H9 (cell line): ENCODE data around the gene CLEC18B. TPM values are rescaled to one million over a fixed set of nuclear protein-coding genes. Genes with fewer than 3 reads are reported as not detected.
"Not testable (repeated sequence)": the region's sequence is repeated elsewhere in the genome, so short reads cannot be mapped to it uniquely, and the experiment has no call there.

Experiments used
- DNase-seq: peaks from one replicate; pipeline ENCODE4 v3.0.0-alpha.2; 2017
- H2AFZ ChIP-seq: one replicate; pipeline ENCODE4 v1.6.1; 2013; ENCODE audit warnings: mild to moderate bottlenecking, low read length, control low read depth, moderate library complexity
- H2AK5ac ChIP-seq: 2 replicates; pipeline ENCODE4 v1.6.1; 2013; ENCODE audit warnings: low read length, control low read depth, mixed read lengths; ENCODE audit not compliant: insufficient read length
- H2BK120ac ChIP-seq: one replicate; pipeline ENCODE4 v1.6.1; 2013; ENCODE audit warnings: low read depth, mild to moderate bottlenecking, low read length, control low read depth, inconsistent platforms; ENCODE audit not compliant: poor library complexity, severe bottlenecking
- H2BK12ac ChIP-seq: 2 replicates; pipeline ENCODE4 v1.6.1; 2013; ENCODE audit warnings: low read length, control low read depth, mixed read lengths, low read depth; ENCODE audit not compliant: insufficient read length
- H2BK15ac ChIP-seq: 2 replicates; pipeline ENCODE4 v1.6.1; 2013; ENCODE audit warnings: low read depth, low read length, control low read depth
- H2BK20ac ChIP-seq: one replicate; pipeline ENCODE4 v1.6.1; 2013; ENCODE audit warnings: low read depth, mild to moderate bottlenecking, low read length, control low read depth, inconsistent platforms; ENCODE audit not compliant: poor library complexity, severe bottlenecking
- H2BK5ac ChIP-seq: 2 replicates; pipeline ENCODE4 v1.6.1; 2013; ENCODE audit warnings: low read length, control low read depth, mixed read lengths; ENCODE audit not compliant: insufficient read length
- H3K14ac ChIP-seq: 2 replicates; pipeline ENCODE4 v1.6.1; 2013; ENCODE audit warnings: low read length, control low read depth; ENCODE audit not compliant: insufficient read depth
- H3K18ac ChIP-seq: 2 replicates; pipeline ENCODE4 v1.6.1; 2013; ENCODE audit warnings: low read depth, mild to moderate bottlenecking, mixed read lengths, low read length, control low read depth; ENCODE audit not compliant: insufficient read length
- H3K23ac ChIP-seq: 2 replicates; pipeline ENCODE4 v1.6.1; 2013; ENCODE audit warnings: low read length, control low read depth, mixed read lengths, low read depth; ENCODE audit not compliant: insufficient read length
- H3K23me2 ChIP-seq: 2 replicates; pipeline ENCODE4 v1.6.1; 2013; ENCODE audit warnings: low read depth, mild to moderate bottlenecking, mixed read lengths, low read length, control low read depth; ENCODE audit not compliant: insufficient read length, poor library complexity, severe bottlenecking
- H3K27ac ChIP-seq: 2 replicates; pipeline ENCODE4 v1.5.1; 2013; ENCODE audit warnings: low read length, control low read depth, mixed read lengths, low read depth; ENCODE audit not compliant: insufficient read length
- H3K27me3 ChIP-seq: 2 replicates; pipeline ENCODE4 v1.6.1; 2013; ENCODE audit warnings: low read length, control low read depth, inconsistent platforms; ENCODE audit not compliant: insufficient read depth
- H3K4ac ChIP-seq: 2 replicates; pipeline ENCODE4 v1.6.1; 2013; ENCODE audit warnings: low read depth, mild to moderate bottlenecking, control low read depth, inconsistent platforms, low read length, moderate library complexity
- H3K4me1 ChIP-seq: 2 replicates; pipeline ENCODE4 v1.6.1; 2013; ENCODE audit warnings: low read length, control low read depth, inconsistent platforms; ENCODE audit not compliant: insufficient read depth
- H3K4me2 ChIP-seq: 2 replicates; pipeline ENCODE4 v1.6.1; 2013; ENCODE audit warnings: low read length, control low read depth, mixed read lengths; ENCODE audit not compliant: insufficient read length, insufficient read depth
- H3K56ac ChIP-seq: 2 replicates; pipeline ENCODE4 v1.6.1; 2013; ENCODE audit warnings: low read depth, mild to moderate bottlenecking, mixed read lengths, low read length, control low read depth; ENCODE audit not compliant: insufficient read length
- H3K79me1 ChIP-seq: 2 replicates; pipeline ENCODE4 v1.6.1; 2013; ENCODE audit warnings: low read depth, mild to moderate bottlenecking, moderate library complexity, low read length, control low read depth, inconsistent platforms; ENCODE audit not compliant: insufficient read depth, poor library complexity, severe bottlenecking
- H3K79me2 ChIP-seq: 2 replicates; pipeline ENCODE4 v1.6.1; 2013; ENCODE audit warnings: low read length, control low read depth, inconsistent platforms; ENCODE audit not compliant: insufficient read depth
- H3K9ac ChIP-seq: 2 replicates; pipeline ENCODE4 v1.6.1; 2013; ENCODE audit warnings: low read length, control low read depth, mixed read lengths; ENCODE audit not compliant: insufficient read length; ENCODE audit errors: extremely low read depth
- H3K9me3 ChIP-seq: one replicate; pipeline ENCODE4 v1.6.1; 2013; ENCODE audit warnings: low read depth, low read length, inconsistent platforms; ENCODE audit not compliant: control insufficient read depth
- H3T11ph ChIP-seq: one replicate; pipeline ENCODE4 v1.6.1; 2013; ENCODE audit warnings: mild to moderate bottlenecking, low read length, control low read depth, inconsistent platforms
- H4K20me1 ChIP-seq: one replicate; pipeline ENCODE4 v1.6.1; 2013; ENCODE audit not compliant: control insufficient read depth, insufficient read length, insufficient read depth
- H4K5ac ChIP-seq: 2 replicates; pipeline ENCODE4 v1.6.1; 2013; ENCODE audit warnings: low read depth, mild to moderate bottlenecking, mixed read lengths, low read length, control low read depth; ENCODE audit not compliant: insufficient read length
- H4K8ac ChIP-seq: replicated peaks from 2 replicates; pipeline ENCODE4 v1.6.1; 2013; ENCODE audit warnings: low read length, control low read depth, mixed read lengths, low read depth; ENCODE audit not compliant: insufficient read length
- H4K91ac ChIP-seq: 2 replicates; pipeline ENCODE4 v1.6.1; 2013; ENCODE audit warnings: low read depth, mild to moderate bottlenecking, moderate library complexity, mixed read lengths, low read length, control low read depth; ENCODE audit not compliant: insufficient read length
- H3K27ac Mint-ChIP-seq, 3 experiments: 2 replicates in 2 of 3; 3 replicates in 1 of 3; pipeline ENCODE4 v1.8.0; 2020 to 2021; ENCODE audit warnings: mixed read lengths in 3 of 3, mild to moderate bottlenecking in 1 of 3, moderate library complexity in 1 of 3
- H3K27me3 Mint-ChIP-seq: 2 replicates; pipeline ENCODE4 v1.8.0; 2021; ENCODE audit warnings: low read depth, mild to moderate bottlenecking, moderate library complexity, mixed read lengths
- H3K36me3 Mint-ChIP-seq, 3 experiments: 2 replicates in 2 of 3; 3 replicates in 1 of 3; pipeline ENCODE4 v1.8.0; 2020 to 2021; ENCODE audit warnings: low read depth in 3 of 3, mixed read lengths in 3 of 3; ENCODE audit not compliant: insufficient read depth in 1 of 3
- H3K4me1 Mint-ChIP-seq, 2 experiments: 2 replicates each; pipeline ENCODE4 v1.8.0; 2020; ENCODE audit warnings: mixed read lengths in 2 of 2
- H3K4me3 Mint-ChIP-seq, 2 experiments: 2 replicates in 1 of 2; 3 replicates in 1 of 2; pipeline ENCODE4 v1.8.0; 2020 to 2021; ENCODE audit warnings: mild to moderate bottlenecking in 2 of 2, mixed read lengths in 2 of 2, moderate library complexity in 1 of 2
- H3K9me3 Mint-ChIP-seq, 2 experiments: 2 replicates in 1 of 2; 3 replicates in 1 of 2; pipeline ENCODE4 v1.8.0; 2020; ENCODE audit warnings: mild to moderate bottlenecking in 2 of 2, mixed read lengths in 2 of 2, moderate library complexity in 1 of 2
- WGBS: extraction: QIAGEN DNeasy Blood & Tissue Kit; methylation state at CpG from one replicate; pipeline ENCODE4 v1.1.7; 2013; ENCODE audit warnings: missing lambda C conversion rate, low lambda C conversion rate, mixed read lengths; ENCODE audit not compliant: insufficient read length; ENCODE audit errors: extremely low coverage; 5-methylcytosine and 5-hydroxymethylcytosine counted together
- total RNA-seq: library from RNA; stranded (reverse); gene quantifications from 2 replicates; pipeline ENCODE4 v1.2.1, GENCODE V29; 2021
- TF ChIP-seq, protein P1 (sequence below): fragments of 200-600 bp; sonication (generic); conservative IDR thresholded peaks from 3 replicates; pipeline ENCODE4 v1.8.0; 2021; ENCODE audit warnings: antibody characterized with exemption, mild to moderate bottlenecking

CLEC18B gene
- total RNA-seq, 1 experiment from 2014 or later = 0.37 TPM

DNA sequence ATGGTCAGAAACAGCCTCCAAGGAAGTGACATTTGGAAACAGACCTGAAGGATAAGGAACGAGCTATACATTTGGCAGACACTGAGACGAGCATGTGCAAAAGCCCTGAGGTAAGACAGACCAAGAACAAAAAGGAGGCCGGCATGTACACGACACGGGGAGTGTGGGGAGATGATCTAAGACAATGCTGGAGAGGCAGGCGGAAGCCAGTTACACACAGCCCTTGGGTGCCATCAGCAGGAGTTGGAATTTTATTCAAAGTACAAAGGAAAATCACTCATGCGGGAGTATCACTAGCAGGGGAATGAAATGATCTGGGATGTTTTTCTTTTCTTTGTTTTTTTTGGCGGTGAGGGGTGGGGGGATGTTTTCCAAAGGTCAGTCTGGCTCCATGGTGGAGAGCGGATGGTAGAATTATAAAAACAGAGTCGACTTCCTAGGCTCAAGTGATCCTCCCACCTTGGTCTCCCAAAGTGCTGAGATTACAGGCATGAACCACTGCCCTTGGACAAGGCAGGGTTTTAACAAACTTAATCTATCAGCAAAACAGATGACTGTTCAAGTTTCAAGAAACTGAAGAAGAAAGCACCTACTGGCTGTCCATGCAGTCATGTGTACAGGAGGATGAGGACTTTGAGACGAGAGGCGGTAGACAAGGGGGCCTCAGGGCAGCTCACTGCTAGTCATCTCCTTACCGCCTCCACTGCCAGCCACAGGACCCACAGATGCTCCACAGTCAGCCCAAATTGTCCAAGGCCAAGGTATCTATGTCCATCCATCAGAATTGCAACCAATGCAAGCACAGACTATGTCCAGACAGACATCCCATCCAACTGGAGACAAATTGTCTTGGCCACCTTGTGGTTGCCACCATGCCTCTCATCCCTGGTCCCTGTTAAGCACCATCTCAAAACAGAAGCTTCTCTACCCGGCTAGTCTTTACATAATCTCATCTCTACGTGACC, 59.4 kb downstream of the CLEC18B start:
- H3K14ac ChIP-seq, H3K9me3 ChIP-seq, H3K4ac ChIP-seq, H3T11ph ChIP-seq, H3K27me3 ChIP-seq, H3K27ac ChIP-seq, H3K4me3 Mint-ChIP-seq, H2BK15ac ChIP-seq, H3K4me1 Mint-ChIP-seq, H4K5ac ChIP-seq, H4K91ac ChIP-seq, H2AK5ac ChIP-seq, H2AFZ ChIP-seq, H3K18ac ChIP-seq, H2BK20ac ChIP-seq, H2BK12ac ChIP-seq, H3K4me1 ChIP-seq, H2BK120ac ChIP-seq, H3K79me2 ChIP-seq, DNase-seq, H2BK5ac ChIP-seq, H3K79me1 ChIP-seq, H3K27me3 Mint-ChIP-seq, H3K56ac ChIP-seq, H3K9ac ChIP-seq, H3K23ac ChIP-seq, H3K23me2 ChIP-seq, H3K9me3 Mint-ChIP-seq, H4K20me1 ChIP-seq, H4K8ac ChIP-seq, H3K4me2 ChIP-seq: not testable (repeated sequence)
- Mint-ChIP-seq H3K36me3 (peaks cover 12 to 29% (median 17%) of the 10 kb centered on the region in 3 experiments; a peak in 6 of 7 replicates), H3K27ac (peak overlapping the region in 1 of 3 experiments; percentile 14; a peak in 1 of 7 replicates)
- no CpG with 5 or more reads among the region's 15 CpGs for WGBS
- TF ChIP-seq, protein P1, sequence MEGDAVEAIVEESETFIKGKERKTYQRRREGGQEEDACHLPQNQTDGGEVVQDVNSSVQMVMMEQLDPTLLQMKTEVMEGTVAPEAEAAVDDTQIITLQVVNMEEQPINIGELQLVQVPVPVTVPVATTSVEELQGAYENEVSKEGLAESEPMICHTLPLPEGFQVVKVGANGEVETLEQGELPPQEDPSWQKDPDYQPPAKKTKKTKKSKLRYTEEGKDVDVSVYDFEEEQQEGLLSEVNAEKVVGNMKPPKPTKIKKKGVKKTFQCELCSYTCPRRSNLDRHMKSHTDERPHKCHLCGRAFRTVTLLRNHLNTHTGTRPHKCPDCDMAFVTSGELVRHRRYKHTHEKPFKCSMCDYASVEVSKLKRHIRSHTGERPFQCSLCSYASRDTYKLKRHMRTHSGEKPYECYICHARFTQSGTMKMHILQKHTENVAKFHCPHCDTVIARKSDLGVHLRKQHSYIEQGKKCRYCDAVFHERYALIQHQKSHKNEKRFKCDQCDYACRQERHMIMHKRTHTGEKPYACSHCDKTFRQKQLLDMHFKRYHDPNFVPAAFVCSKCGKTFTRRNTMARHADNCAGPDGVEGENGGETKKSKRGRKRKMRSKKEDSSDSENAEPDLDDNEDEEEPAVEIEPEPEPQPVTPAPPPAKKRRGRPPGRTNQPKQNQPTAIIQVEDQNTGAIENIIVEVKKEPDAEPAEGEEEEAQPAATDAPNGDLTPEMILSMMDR = 0 out of 3 replicates have a peak, but pooled peaks have one; percentile 19

Other genes starting within 250 kb of the CLEC18B start
- 138 and 140 TPM in 2 replicates for gene PSMD7, start 124.7 kb downstream of the CLEC18B start, total RNA-seq
- 1.6 and 2.6 TPM in 2 replicates for gene NPIPB15, start 45.2 kb downstream of the CLEC18B start, total RNA-seq
- 133 and 135 TPM in 2 replicates for gene GLG1, start 185.6 kb upstream of the CLEC18B start, total RNA-seq
- 114 and 120 TPM in 2 replicates for gene RFWD3, start 245.4 kb upstream of the CLEC18B start, total RNA-seq